ENCODE data around the gene MYL7. TPM values are rescaled to one million over a fixed set of nuclear protein-coding genes. Genes with fewer than 3 reads are reported as not detected.
A peak's percentile ranks its signal among the peaks of the same experiment; 100 is the strongest.

The MYL7 gene
- total RNA-seq, 1 donor from 2014 or later, result not detected

DNA sequence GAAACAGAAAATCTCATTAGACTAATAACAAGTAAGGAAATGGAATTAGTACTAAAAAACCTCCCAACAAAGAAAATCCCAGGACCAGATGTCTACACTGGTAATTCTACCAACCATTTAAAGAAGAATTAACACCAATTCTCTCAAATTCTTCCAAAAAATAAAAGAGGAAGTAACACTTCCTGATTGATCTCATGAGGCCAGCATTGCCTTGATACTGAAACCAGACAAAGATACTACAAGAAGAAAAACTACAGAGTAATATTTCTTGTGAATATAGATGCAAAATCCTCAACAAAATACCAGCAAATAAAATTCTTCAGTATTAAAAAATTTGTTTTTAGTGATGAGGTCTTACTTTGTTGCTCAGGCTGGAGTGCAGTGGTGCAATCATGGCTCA is 26.8 kb upstream of the MYL7 start:
- DNase-seq (ENCODE audit: low read depth), result no peak
- no peak for TF ChIP-seq CTCF (conservative IDR thresholded peaks at IDR 0.05; ENCODE audit: low read depth, low read length)
- H3K4me3 ChIP-seq (ENCODE audit: low read depth, low read length), result no peak overlapping the region

GRCh38 chr7:44163591-44163990 is 22.5 kb upstream of the MYL7 start:
- no peak for TF ChIP-seq CTCF (conservative IDR thresholded peaks at IDR 0.05; ENCODE audit: low read depth, low read length)
- DNase-seq (ENCODE audit: low read depth), result peak; percentile 63
- H3K4me3 ChIP-seq (ENCODE audit: low read depth, low read length), result no peak overlapping the region

- no peak for DNase-seq (ENCODE audit: low read depth)
- H3K4me3 ChIP-seq (ENCODE audit: low read depth, low read length), result no peak overlapping the region
- TF ChIP-seq CTCF (conservative IDR thresholded peaks at IDR 0.05; ENCODE audit: low read depth, low read length), result no peak
These were observed 21.8 kb upstream of the MYL7 start for GRCh38 chr7:44162785-44163395.

GRCh38 chr7:44162179-44162578 is 21.0 kb upstream of the MYL7 start:
- TF ChIP-seq CTCF (conservative IDR thresholded peaks at IDR 0.05; ENCODE audit: low read depth, low read length), result no peak
- H3K4me3 ChIP-seq (ENCODE audit: low read depth, low read length), result no peak overlapping the region
- no peak for DNase-seq (ENCODE audit: low read depth)

DNA sequence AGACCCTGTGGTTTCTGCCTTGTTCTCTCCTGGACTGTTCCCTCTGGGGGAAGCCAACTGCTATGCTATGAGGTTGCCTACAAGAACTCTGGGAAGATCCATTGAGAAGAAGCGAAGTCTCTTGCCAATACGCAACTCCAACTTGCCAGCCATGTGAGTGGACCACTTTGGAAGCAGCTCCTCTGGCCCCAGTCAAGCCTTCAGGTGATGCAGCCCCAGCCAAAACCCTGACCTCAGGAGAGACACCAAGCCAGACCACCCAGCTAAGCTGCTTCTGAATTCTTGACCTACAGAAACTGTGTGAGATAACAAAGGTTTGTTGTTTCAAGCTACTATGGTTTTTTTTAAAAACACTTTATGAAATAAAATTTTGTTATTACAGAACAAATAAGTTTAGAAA is 20.2 kb upstream of the MYL7 start:
- TF ChIP-seq CTCF (conservative IDR thresholded peaks at IDR 0.05; ENCODE audit: low read depth, low read length), result no peak
- DNase-seq (ENCODE audit: low read depth), result no peak

GRCh38 chr7:44159824-44160630 is 18.9 kb upstream of the MYL7 start:
- no peak for TF ChIP-seq CTCF (conservative IDR thresholded peaks at IDR 0.05; ENCODE audit: low read depth, low read length)
- no peak overlapping the region for H3K4me3 ChIP-seq (ENCODE audit: low read depth, low read length)
- DNase-seq (ENCODE audit: low read depth), result no peak

More for the DNA sequence above, 20.2 kb upstream of the MYL7 start:
- H3K4me3 ChIP-seq (ENCODE audit: low read depth, low read length), result no peak overlapping the region

Data from epithelial cell of proximal tubule (primary cell).